CD14-positive monocyte (primary cell): ENCODE measurements around the gene EPN3. TPM values are rescaled to one million over a fixed set of nuclear protein-coding genes. Genes with fewer than 3 reads are reported as not detected.

Experiments
- DNase-seq, 3 donors: peaks; one replicate each; pipeline ENCODE4 v3.0.0-alpha.2; 2011 to 2022
- H2AFZ ChIP-seq: 2 replicates; pipeline ENCODE4 v1.6.0; 2012; ENCODE audit warnings: mild to moderate bottlenecking, low read depth, low read length, inconsistent platforms; ENCODE audit not compliant: insufficient read depth, poor library complexity, severe bottlenecking
- H3K27ac ChIP-seq, 2 donors: 1 replicate in 1 of 2; 2 replicates in 1 of 2; pipeline ENCODE4 v1.5.1; 2012 to 2013; ENCODE audit warnings: low read length in 2 of 2, control low read depth in 1 of 2, inconsistent platforms in 1 of 2, low read depth in 1 of 2, mild to moderate bottlenecking in 1 of 2
- H3K27me3 ChIP-seq, 2 donors: one replicate each; pipeline versions ENCODE4 v1.6.0 to v1.6.1; 2011 to 2013; ENCODE audit warnings: low read length in 2 of 2; ENCODE audit not compliant: control insufficient read depth in 2 of 2, insufficient read depth in 2 of 2
- H3K36me3 ChIP-seq, 2 donors: replicated peaks in 1 of 2; 1 replicate in 1 of 2; 2 replicates in 1 of 2; pipeline versions ENCODE4 v1.5.1 to v1.6.1; 2012 to 2013; ENCODE audit warnings: low read length in 2 of 2, control low read depth in 1 of 2, inconsistent platforms in 1 of 2, mild to moderate bottlenecking in 1 of 2; ENCODE audit not compliant: insufficient read depth in 2 of 2, control insufficient read depth in 1 of 2
- H3K4me1 ChIP-seq, 2 donors: 1 replicate in 1 of 2; 2 replicates in 1 of 2; pipeline versions ENCODE4 v1.5.1 to v1.6.1; 2012 to 2013; ENCODE audit warnings: low read length in 2 of 2, control low read depth in 1 of 2, inconsistent platforms in 1 of 2, mild to moderate bottlenecking in 1 of 2, moderate library complexity in 1 of 2; ENCODE audit not compliant: insufficient read depth in 2 of 2, control insufficient read depth in 1 of 2
- H3K4me2 ChIP-seq: replicated peaks from 2 replicates; pipeline ENCODE3; 2012; ENCODE audit warnings: low read length, moderate library complexity, mild to moderate bottlenecking; ENCODE audit not compliant: poor library complexity, severe bottlenecking; ENCODE audit errors: extremely low read depth
- H3K4me3 ChIP-seq, 3 experiments: fragments of 200-600 bp in 1 of 3; sonication (generic) in 1 of 3; replicated peaks in 1 of 3; 1 replicate in 2 of 3; 2 replicates in 1 of 3; pipeline ENCODE4 v1.5.1; 2011 to 2013; ENCODE audit warnings: low read length in 3 of 3, mild to moderate bottlenecking in 3 of 3, control low read depth in 2 of 3, low read depth in 2 of 3, inconsistent platforms in 1 of 3, moderate library complexity in 1 of 3
- H3K79me2 ChIP-seq: 2 replicates; pipeline ENCODE4 v1.6.0; 2012; ENCODE audit warnings: mild to moderate bottlenecking, control low read depth, inconsistent platforms, low read length, moderate library complexity; ENCODE audit not compliant: insufficient read depth
- H3K9ac ChIP-seq: 2 replicates; pipeline ENCODE4 v1.6.0; 2017; ENCODE audit warnings: low read length, mild to moderate bottlenecking; ENCODE audit not compliant: insufficient read depth, poor library complexity, severe bottlenecking
- H3K9me3 ChIP-seq, 2 donors: replicated peaks in 1 of 2; 1 replicate in 1 of 2; 2 replicates in 1 of 2; pipeline versions ENCODE4 v1.5.1 to v1.6.1; 2012 to 2013; ENCODE audit warnings: low read length in 2 of 2, control low read depth in 1 of 2; ENCODE audit not compliant: control insufficient read depth in 1 of 2, insufficient read depth in 1 of 2
- H4K20me1 ChIP-seq: 2 replicates; pipeline ENCODE4 v1.6.0; 2012; ENCODE audit warnings: mild to moderate bottlenecking, low read length, control low read depth, moderate library complexity; ENCODE audit not compliant: insufficient read depth
- H3K27ac Mint-ChIP-seq, 7 donors: one replicate each; pipeline ENCODE4 v1.8.0; 2020; ENCODE audit warnings: mild to moderate bottlenecking in 7 of 7, mixed read lengths in 7 of 7, moderate library complexity in 6 of 7, inconsistent platforms in 2 of 7
- H3K27me3 Mint-ChIP-seq, 3 donors: one replicate each; pipeline ENCODE4 v1.8.0; 2021 to 2022; ENCODE audit warnings: low read depth in 3 of 3, mild to moderate bottlenecking in 3 of 3, mixed read lengths in 3 of 3, moderate library complexity in 3 of 3, inconsistent platforms in 1 of 3
- H3K36me3 Mint-ChIP-seq, 2 donors: one replicate each; pipeline ENCODE4 v1.8.0; 2020; ENCODE audit warnings: mixed read lengths in 2 of 2, inconsistent platforms in 1 of 2, mild to moderate bottlenecking in 1 of 2
- H3K4me1 Mint-ChIP-seq: one replicate; pipeline ENCODE4 v1.8.0; 2020; ENCODE audit warnings: mild to moderate bottlenecking, mixed read lengths
- H3K4me3 Mint-ChIP-seq, 2 donors: one replicate each; pipeline ENCODE4 v1.8.0; 2020; ENCODE audit warnings: mild to moderate bottlenecking in 2 of 2, mixed read lengths in 2 of 2, moderate library complexity in 1 of 2
- H3K9me3 Mint-ChIP-seq, 7 donors: one replicate each; pipeline ENCODE4 v1.8.0; 2020 to 2022; ENCODE audit warnings: mixed read lengths in 7 of 7, mild to moderate bottlenecking in 6 of 7, moderate library complexity in 6 of 7, inconsistent platforms in 2 of 7
- CTCF ChIP-seq: fragments of 200-600 bp; IDR thresholded peaks from one replicate; pipeline ENCODE4 v1.8.0; 2022; ENCODE audit warnings: antibody characterized with exemption, mild to moderate bottlenecking
- WGBS: methylation state at CpG from one replicate; pipeline ENCODE4 v1.1.5; 2013; ENCODE audit warnings: missing lambda C conversion rate; ENCODE audit not compliant: insufficient coverage; 5-methylcytosine and 5-hydroxymethylcytosine counted together
- intact Hi-C, 2 donors: fragments of 100-400 bp; cut with micrococcal nuclease; formaldehyde crosslinking; loops; one replicate each; pipeline versions ENCODE4 v1.15.0 to v1.15.1; 2023
- polyA plus RNA-seq, 3 donors: library from polyadenylated mRNA; depleted of rRNA in 1 of 3; unstranded in 2 of 3; stranded (reverse) in 1 of 3; fragments of 300-500 nt in 2 of 3; fragments of >200 nt in 1 of 3; fragmentation: Illumina TruSeq in 2 of 3; gene quantifications; 1 replicate in 2 of 3; 2 replicates in 1 of 3; pipeline ENCODE4 v1.2.3, GENCODE V29; 2012 to 2021

EPN3 gene
- polyA plus RNA-seq, 3 donors, result not detected

DNA sequence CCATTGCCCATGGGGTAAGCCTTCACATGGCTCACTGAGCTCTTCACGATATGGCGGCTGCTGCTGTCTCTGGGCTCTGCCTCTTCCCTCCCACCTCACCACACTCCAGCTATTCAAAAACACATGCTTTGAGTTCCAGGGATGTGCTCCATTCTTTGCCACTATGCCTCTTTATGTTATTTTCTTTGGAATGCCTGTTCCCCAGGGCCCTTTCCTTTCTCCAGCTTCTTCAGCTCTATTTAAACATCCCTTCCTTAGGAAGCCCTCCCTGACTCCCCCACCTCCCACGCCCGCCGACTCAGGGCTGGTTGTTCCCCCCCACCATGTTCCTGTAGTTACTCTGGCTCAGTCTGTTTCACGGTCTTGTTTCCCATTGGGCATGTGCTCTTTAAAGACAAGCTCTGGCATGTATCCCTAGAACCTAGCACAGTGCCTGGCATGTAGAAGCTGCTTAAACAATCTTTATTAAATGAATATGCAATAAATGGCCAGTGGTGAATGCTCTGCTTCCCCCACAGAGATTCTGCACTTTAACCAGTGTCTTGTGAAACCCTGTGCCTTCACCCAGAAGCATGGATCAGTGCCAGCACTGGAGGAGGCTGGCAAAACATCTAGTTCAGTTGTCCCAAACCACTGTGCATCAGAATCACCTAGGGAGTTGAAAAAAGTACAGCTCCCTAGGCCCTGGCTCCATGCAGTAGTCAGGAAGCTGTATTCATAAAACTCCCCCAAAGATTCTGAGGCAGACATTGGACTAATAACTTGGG, 17.4 kb upstream of the EPN3 start:
- Mint-ChIP-seq H3K27me3 (peaks cover 0 to 2% (median 2%) of the 10 kb centered on the region in 3 donors), H3K9me3 (no peaks in the 10 kb centered on the region), H3K4me1 (peaks cover 13% of the 10 kb centered on the region), H3K4me3 (no peak overlapping the region), H3K27ac (no peak overlapping the region), H3K36me3 (no peaks in the 10 kb centered on the region)
- no peaks in the 10 kb centered on the region for H3K36me3 ChIP-seq
- no peak overlapping the region for H3K4me2 ChIP-seq
- no peak overlapping the region for H3K4me3 ChIP-seq
- no peak overlapping the region for H3K9ac ChIP-seq
- no peak for TF ChIP-seq CTCF
- H3K79me2 ChIP-seq, result no peaks in the 10 kb centered on the region
- intact Hi-C loops, result no loop called here
- H3K9me3 ChIP-seq, result no peaks in the 10 kb centered on the region
- 86% methylated on average over 6 of the region's 6 CpGs for WGBS
- no peaks in the 10 kb centered on the region for H3K27me3 ChIP-seq
- no peak for DNase-seq
- H3K4me1 ChIP-seq, result no peaks in the 10 kb centered on the region
- H4K20me1 ChIP-seq, result no peaks in the 10 kb centered on the region
- H2AFZ ChIP-seq, result no peak overlapping the region
- no peak overlapping the region for H3K27ac ChIP-seq

- 93% methylated on average over 4 of the region's 4 CpGs for WGBS
- Histone ChIP-seq H3K27me3 (no peaks in the 10 kb centered on the region), H3K9me3 (no peaks in the 10 kb centered on the region), H3K4me1 (no peaks in the 10 kb centered on the region), H2AFZ (no peak overlapping the region), H4K20me1 (no peaks in the 10 kb centered on the region), H3K79me2 (no peaks in the 10 kb centered on the region), H3K27ac (no peak overlapping the region), H3K9ac (no peak overlapping the region), H3K4me3 (no peak overlapping the region), H3K4me2 (no peak overlapping the region), H3K36me3 (no peaks in the 10 kb centered on the region)
- no peak overlapping the region for H3K4me3 Mint-ChIP-seq
- intact Hi-C loops, result no loop called here
- no peak for TF ChIP-seq CTCF
- H3K9me3 Mint-ChIP-seq, result no peaks in the 10 kb centered on the region
- H3K27ac Mint-ChIP-seq, result no peak overlapping the region
- no peaks in the 10 kb centered on the region for H3K36me3 Mint-ChIP-seq
- H3K27me3 Mint-ChIP-seq, result peaks cover 1 to 4% (median 2%) of the 10 kb centered on the region in 3 donors
- no peak for DNase-seq
- peaks cover 6% of the 10 kb centered on the region for H3K4me1 Mint-ChIP-seq
These were observed 15.5 kb upstream of the EPN3 start for GRCh38 chr17:50517011-50517410.
